Measurements from ENCODE around the gene WFS1.

WFS1 gene

GRCh38 chr4:6269616-6270511 lies at the start of gene WFS1:
TSS of gene WFS1 (plus strand) at chr4:6269850. CDS start at chr4:6277456, 7,606 bp downstream.
- H3K4me3 ChIP-seq (ENCODE audit: low read depth, low read length), result peak within 1 kb of the TSS; percentile 87
- ChIA-PET POLR2A (interaction anchor here (0.6 to 0.7 kb wide), 2 partner anchors 13 to 19 kb away, joined by 3 to 4 read pairs; no protein-coding TSS in a partner anchor), CTCF (interaction anchor here (0.8 to 35.9 kb wide), 6 partner anchors 9 to 73 kb away, joined by 3 to 1359 read pairs (median 4); no protein-coding TSS in a partner anchor)
- peak; percentile 83 for DNase-seq (ENCODE audit: low read depth, low spot score)
- no peak for TF ChIP-seq CTCF (IDR thresholded peaks at IDR 0.05; ENCODE audit: insufficient read depth, low read length, missing control alignments)

DNA sequence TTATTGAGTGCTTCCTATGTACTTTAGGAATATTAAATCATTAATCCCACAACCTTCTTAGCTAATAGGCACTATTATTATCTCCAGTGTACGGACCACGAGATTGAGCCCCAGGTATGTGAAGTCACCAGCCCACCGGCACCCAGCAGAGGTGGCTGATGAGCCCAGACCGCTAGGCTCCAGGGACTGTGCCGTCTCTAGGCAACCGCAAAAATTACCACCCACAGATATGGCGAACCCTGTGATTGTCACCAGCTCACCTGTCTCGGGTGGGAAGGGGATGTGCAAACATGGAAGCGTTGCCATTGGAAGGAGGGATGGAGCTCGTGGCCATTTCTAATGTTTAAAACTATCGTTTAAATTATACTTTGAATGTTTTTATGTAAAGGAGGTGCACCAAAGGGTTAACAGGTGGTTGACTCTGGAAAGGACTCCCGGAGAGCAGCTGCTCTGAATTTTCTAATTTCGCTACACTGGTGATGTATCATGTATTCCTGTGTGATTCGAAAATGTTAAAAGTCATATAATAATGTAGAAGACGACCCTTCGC lies 48.3 kb upstream of the WFS1 start:
- no peak for TF ChIP-seq CTCF (IDR thresholded peaks at IDR 0.05; ENCODE audit: insufficient read depth, low read length, missing control alignments)
- POLR2A ChIA-PET, result no interaction called here
- DNase-seq (ENCODE audit: low read depth, low spot score), result no peak
- CTCF ChIA-PET, result interaction anchor here (1.4 to 1.9 kb wide), 2 partner anchors 28 to 106 kb away, joined by 4 to 5 read pairs; no protein-coding TSS in a partner anchor
- H3K4me3 ChIP-seq (ENCODE audit: low read depth, low read length), result no peak overlapping the region

GRCh38 chr4:6221851-6222760 lies 47.5 kb upstream of the WFS1 start:
- TF ChIP-seq CTCF (IDR thresholded peaks at IDR 0.05; ENCODE audit: insufficient read depth, low read length, missing control alignments), result no peak
- ChIA-PET POLR2A (no interaction called here), CTCF (interaction anchor here (1.9 kb wide), 1 partner anchor 105 kb away, joined by 4 read pairs; no protein-coding TSS in a partner anchor)
- no peak for DNase-seq (ENCODE audit: low read depth, low spot score)
- H3K4me3 ChIP-seq (ENCODE audit: low read depth, low read length), result no peak overlapping the region

DNA sequence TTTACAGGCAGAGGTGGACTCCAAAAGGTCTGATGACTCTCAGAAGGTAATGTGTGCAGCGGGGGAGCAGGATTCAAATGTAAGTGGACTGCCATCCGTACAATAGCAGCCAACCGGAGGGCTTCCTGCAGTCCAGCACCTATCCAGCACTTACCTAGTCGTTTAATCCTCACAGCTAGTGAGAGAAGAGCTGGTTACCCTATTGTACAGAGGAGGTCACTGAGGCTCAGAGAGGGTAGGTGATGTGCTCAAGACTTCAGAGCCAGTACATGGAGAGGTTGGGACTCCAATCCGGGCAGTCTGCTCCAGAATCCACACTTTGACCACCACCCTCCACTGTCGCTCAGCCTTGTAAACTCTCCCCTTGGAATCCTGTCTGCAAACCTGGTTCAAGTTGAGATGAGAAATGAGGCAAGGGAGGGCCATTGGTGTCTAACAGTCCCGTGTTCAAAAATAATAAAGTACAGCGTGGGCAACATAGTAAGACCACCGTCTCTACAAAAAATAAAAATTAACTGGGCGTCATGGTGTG lies 46.8 kb upstream of the WFS1 start:
- no peak for TF ChIP-seq CTCF (IDR thresholded peaks at IDR 0.05; ENCODE audit: insufficient read depth, low read length, missing control alignments)
- ChIA-PET POLR2A (no interaction called here), CTCF (no interaction called here)
- no peak overlapping the region for H3K4me3 ChIP-seq (ENCODE audit: low read depth, low read length)
- DNase-seq (ENCODE audit: low read depth, low spot score), result no peak

DNA sequence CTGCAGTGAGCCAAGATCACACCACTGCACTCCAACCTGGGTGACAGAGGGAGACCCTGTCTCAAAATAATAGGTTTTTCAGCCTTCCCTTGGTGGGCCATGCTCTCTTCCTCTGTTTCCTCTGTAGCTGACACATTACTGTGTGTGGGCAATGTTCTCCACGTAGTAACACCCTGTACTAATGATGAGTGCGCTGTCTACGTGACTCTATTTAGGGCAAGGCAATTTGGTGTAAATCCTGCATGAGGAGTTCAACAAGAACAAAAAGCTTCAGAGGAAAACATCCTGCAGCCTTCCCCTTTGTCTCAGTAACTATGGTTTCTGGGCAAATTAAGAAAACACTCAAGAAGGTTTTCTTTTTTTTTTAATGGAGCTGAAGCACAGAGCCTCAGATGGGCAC lies 44.9 kb upstream of the WFS1 start:
- CTCF ChIA-PET, result interaction anchor here (1.1 kb wide), 1 partner anchor 26 kb away, joined by 4 read pairs; no protein-coding TSS in a partner anchor
- no peak for DNase-seq (ENCODE audit: low read depth, low spot score)
- no peak for TF ChIP-seq CTCF (IDR thresholded peaks at IDR 0.05; ENCODE audit: insufficient read depth, low read length, missing control alignments)
- no peak overlapping the region for H3K4me3 ChIP-seq (ENCODE audit: low read depth, low read length)
- POLR2A ChIA-PET, result no interaction called here

Data from AG04449 (cell line).